ENCODE results near the gene HDAC10. TPM values are rescaled to one million over a fixed set of nuclear protein-coding genes. Genes with fewer than 3 reads are reported as not detected.
A peak's percentile ranks its signal among the peaks of the same experiment; 100 is the strongest.

HDAC10 gene
- total RNA-seq, 4 donors from 2014 or later: 57.3 to 165 (median 119) TPM

DNA sequence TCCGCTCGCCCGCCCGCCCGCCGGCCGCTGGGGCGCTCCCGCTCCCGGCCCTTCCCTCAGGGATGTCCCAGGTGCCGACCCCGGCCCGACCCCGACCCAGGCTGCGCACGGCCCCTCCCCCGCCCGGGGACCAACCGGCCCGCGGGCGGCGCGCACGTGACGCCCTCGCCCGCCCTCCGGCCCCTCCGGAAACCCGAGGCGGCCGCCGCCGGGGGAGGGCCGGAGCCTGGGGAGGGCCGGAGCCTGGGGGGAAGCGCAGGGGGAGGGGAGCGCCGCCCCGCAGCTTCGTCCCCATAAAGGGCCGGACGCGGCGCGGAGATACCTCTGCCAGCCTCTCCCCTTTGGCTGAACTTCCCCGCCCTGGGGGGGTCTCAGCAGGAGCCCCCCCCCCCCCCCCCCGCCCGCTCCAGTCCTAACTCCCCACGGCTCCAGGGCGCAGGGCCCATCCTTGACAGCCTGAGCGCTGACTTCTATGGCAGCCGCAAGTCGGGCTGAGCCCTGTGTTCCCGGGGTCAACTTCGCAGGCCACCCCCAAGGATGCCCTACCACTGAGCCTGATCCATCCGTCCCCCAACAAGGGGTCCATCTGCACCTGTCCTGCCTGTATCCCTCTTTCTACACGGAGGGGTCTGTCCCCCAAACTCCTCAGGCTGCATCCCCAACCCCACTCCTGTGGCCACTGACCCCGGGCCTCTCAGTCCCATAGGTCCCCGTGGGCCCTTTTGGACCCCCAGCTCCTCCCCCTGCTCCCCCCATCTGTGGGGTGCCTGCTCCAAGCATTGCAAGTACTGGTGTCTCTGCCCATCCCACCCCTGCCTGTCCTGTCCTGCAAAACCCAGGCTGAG is 10.8 kb upstream of the HDAC10 start, which contains the start of gene MAPK12:
TSS of gene MAPK12 (minus strand) at position 69 of the 845 bp plus-strand sequence. CDS start 174 bp downstream, outside the sequence.
- DNase-seq: no peak
- Histone ChIP-seq H3K9me3 (no peaks in the 10 kb centered on the region), H3K4me1 (peaks cover 0 to 20% (median 12%) of the 10 kb centered on the region in 4 donors), H3K36me3 (no peaks in the 10 kb centered on the region), H3K27ac (peak within 1 kb of the TSS in 2 of 4 donors; percentile 2 to 52), H3K27me3 (peaks cover 0 to 15% of the 10 kb centered on the region in 2 donors), H3K4me3 (peak within 1 kb of the TSS; percentile 20 to 59 (median 51))
- TF ChIP-seq, protein P1, sequence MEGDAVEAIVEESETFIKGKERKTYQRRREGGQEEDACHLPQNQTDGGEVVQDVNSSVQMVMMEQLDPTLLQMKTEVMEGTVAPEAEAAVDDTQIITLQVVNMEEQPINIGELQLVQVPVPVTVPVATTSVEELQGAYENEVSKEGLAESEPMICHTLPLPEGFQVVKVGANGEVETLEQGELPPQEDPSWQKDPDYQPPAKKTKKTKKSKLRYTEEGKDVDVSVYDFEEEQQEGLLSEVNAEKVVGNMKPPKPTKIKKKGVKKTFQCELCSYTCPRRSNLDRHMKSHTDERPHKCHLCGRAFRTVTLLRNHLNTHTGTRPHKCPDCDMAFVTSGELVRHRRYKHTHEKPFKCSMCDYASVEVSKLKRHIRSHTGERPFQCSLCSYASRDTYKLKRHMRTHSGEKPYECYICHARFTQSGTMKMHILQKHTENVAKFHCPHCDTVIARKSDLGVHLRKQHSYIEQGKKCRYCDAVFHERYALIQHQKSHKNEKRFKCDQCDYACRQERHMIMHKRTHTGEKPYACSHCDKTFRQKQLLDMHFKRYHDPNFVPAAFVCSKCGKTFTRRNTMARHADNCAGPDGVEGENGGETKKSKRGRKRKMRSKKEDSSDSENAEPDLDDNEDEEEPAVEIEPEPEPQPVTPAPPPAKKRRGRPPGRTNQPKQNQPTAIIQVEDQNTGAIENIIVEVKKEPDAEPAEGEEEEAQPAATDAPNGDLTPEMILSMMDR (IDR thresholded peaks at IDR 0.05): no peak
- no peak for TF ChIP-seq POLR2A (IDR thresholded peaks at IDR 0.05)

DNA sequence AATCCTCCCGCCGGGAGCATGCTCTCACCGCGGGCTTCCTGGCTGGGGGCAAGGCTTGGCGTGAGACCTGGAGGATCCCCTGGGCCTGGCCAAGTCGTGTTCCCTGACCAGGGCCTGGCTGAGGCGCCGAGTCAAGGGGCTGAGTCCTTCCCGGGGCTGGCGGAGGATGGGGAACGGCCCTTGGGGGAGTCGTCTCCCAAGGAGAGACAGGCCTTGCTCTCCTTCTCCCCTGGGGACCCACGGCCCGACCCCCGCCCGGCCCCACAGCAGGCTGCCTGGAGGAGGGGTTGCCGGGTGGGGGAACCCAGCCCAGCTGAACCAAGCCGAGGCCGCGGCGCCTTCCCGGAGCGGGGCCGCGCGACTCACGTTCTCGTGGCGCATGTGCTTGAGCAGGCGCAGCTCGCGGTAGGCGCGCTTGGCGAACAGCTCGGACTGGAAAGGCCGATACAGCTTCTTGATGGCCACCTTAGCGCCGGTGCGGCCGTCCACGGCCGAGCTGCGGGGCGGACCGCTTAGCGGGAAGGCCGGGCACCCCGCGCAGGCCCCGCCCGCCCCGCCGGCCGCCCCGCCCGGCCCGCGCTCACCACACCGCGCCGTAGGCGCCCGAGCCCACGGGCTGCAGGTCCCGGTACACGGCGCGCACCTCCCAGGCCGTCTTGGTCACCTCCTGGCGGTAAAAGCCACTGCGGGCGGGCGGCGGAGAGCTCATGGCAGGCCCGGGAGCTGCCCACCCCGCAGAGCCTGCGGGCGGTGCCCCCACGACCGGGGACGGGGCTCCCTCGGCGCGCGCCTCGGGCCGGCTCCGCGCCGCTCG is 9.9 kb upstream of the HDAC10 start:
- DNase-seq: no peak
- no peaks in the 10 kb centered on the region for H3K36me3 ChIP-seq
- peak overlapping the region in 1 of 4 donors; percentile 52 for H3K27ac ChIP-seq
- peak overlapping the region; percentile 20 to 59 (median 51) for H3K4me3 ChIP-seq
- H3K9me3 ChIP-seq: no peaks in the 10 kb centered on the region
- TF ChIP-seq POLR2A (IDR thresholded peaks at IDR 0.05): no peak
- TF ChIP-seq, protein P1 (IDR thresholded peaks at IDR 0.05): no peak
- H3K4me1 ChIP-seq: peaks cover 0 to 20% (median 12%) of the 10 kb centered on the region in 4 donors
- peaks cover 0 to 15% of the 10 kb centered on the region in 2 donors for H3K27me3 ChIP-seq

DNA sequence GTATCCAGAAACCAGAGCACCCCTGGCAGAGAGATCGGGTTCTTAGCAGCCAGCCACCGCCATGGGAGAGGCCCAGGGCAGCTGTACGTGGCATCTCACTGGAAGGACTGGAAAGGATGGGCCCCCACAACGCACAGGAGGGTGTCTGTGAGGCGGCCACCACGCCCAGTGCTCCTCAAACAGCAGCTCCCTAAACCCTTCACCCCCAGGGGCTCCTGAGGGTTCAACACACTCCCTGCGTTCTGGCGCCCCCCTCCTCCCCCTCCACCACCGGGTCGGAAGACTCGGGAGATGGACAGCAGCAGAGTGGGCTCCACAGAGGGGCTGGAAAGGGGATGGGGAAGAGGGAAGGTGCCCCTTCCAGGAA is 9.4 kb upstream of the HDAC10 start:
- Histone ChIP-seq H3K9me3 (no peaks in the 10 kb centered on the region), H3K36me3 (no peaks in the 10 kb centered on the region), H3K27me3 (peaks cover 0 to 15% of the 10 kb centered on the region in 2 donors), H3K4me3 (peak overlapping the region; percentile 14 to 59 (median 51)), H3K27ac (no peak overlapping the region), H3K4me1 (peaks cover 0 to 20% (median 12%) of the 10 kb centered on the region in 4 donors)
- no peak for TF ChIP-seq POLR2A (IDR thresholded peaks at IDR 0.05)
- TF ChIP-seq, protein P1 (IDR thresholded peaks at IDR 0.05): no peak
- no peak for DNase-seq

DNA sequence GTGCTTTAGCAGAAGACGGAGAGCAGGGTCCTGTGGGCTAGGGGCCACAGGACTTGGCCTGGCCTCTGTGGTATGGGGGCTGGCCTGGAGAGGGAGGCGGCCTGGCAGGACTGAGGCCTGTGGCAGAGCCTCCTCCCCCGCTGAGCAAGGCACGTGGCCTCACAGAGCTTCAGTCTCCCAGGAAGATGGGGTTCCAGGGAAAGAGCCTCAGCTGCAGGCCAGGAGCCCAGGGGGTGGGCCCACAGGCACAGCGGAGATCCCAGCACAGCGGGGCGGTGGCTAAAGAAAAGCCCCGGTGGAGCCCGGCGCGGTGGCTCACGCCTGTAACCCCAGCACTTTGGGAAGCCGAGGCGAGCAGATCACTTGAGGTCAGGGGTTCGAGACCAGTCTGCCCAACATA is 8.2 kb upstream of the HDAC10 start:
- no peak for DNase-seq
- Histone ChIP-seq H3K27me3 (peaks cover 0 to 15% of the 10 kb centered on the region in 2 donors), H3K4me3 (no peak overlapping the region), H3K27ac (no peak overlapping the region), H3K4me1 (peaks cover 0 to 20% (median 12%) of the 10 kb centered on the region in 4 donors), H3K9me3 (no peaks in the 10 kb centered on the region), H3K36me3 (no peaks in the 10 kb centered on the region)
- TF ChIP-seq POLR2A (IDR thresholded peaks at IDR 0.05): no peak
- TF ChIP-seq, protein P1 (IDR thresholded peaks at IDR 0.05): no peak

DNA sequence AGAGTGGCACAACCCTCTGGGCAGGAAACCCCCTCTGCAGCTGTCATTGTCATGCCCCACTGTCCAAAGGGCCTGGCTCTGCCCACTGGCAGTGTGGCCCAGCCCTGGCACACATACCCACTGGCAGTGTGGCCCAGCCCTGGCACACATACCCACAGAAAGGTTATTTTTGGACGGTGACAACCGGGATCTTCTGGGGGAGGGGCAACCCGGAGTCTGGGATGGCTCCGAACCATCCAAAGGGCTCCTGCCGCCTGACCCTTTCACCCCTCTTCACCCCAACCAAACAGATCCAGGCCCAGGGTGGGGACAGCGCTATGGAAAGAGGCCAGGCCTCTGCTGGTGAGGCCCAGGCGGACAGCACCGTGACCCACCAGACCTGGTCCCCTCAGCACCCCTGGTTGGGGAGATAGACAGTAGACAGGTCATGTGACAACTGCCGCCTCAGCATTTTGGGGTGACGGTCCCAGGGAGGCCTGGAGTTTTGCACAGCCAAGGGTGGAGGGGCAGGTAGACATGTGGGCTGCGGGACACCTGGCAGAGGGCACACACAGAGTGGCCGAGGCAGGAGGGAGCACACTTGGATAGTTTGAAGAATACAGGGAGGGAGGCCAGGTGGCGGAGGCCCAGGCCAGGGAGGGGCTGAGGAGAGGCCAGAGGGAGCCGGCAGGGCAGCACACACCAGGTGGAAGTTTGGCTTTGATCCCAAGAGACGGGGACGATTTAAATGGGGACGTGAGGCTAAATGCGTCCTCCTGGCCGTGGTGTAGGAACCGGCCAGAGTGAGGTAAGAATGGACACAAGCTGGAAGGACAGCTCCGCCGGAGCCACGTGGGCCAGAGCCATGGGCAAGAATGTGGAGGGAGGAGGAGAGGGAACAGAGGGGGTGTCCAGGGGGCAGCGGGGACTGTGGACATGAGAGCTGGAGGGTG is 7.6 kb upstream of the HDAC10 start:
- H3K27ac ChIP-seq: no peak overlapping the region
- H3K9me3 ChIP-seq: no peaks in the 10 kb centered on the region
- no peaks in the 10 kb centered on the region for H3K36me3 ChIP-seq
- peaks cover 0 to 20% (median 12%) of the 10 kb centered on the region in 4 donors for H3K4me1 ChIP-seq
- H3K4me3 ChIP-seq: no peak overlapping the region
- DNase-seq: no peak
- H3K27me3 ChIP-seq: peaks cover 0 to 15% of the 10 kb centered on the region in 2 donors
- TF ChIP-seq POLR2A (IDR thresholded peaks at IDR 0.05): no peak
- TF ChIP-seq, protein P1 (IDR thresholded peaks at IDR 0.05): no peak
